NK-92 treated with Interleukin-12 subunit alpha and Interleukin-12 subunit beta, amount 100 ng/mL, for 24 hours (cell line): ENCODE measurements around the gene ANKS1B.
"Not testable (repeated sequence)": the region's sequence is repeated elsewhere in the genome, so short reads cannot be mapped to it uniquely, and the experiment has no call there.

ENCODE experiments used
- DNase-seq: peaks from one replicate; lab custom pipeline; 2025; lab: John Stamatoyannopoulos, UW

The ANKS1B gene

GRCh38 chr12:99005601-99006000, 979.1 kb downstream of the ANKS1B start:
- no peak for DNase-seq

GRCh38 chr12:99004799-99005466, 979.8 kb downstream of the ANKS1B start:
- DNase-seq: no peak

- DNase-seq: no peak
Measured at GRCh38 chr12:99002731-99003130, 982.0 kb downstream of the ANKS1B start.

- DNase-seq: no peak
Measured at GRCh38 chr12:99002156-99002555, 982.6 kb downstream of the ANKS1B start.

- no peak for DNase-seq
Measured at GRCh38 chr12:98999559-98999958, 985.2 kb downstream of the ANKS1B start.

GRCh38 chr12:98998697-98999299, 985.9 kb downstream of the ANKS1B start:
- no peak for DNase-seq

- no peak for DNase-seq
Measured at GRCh38 chr12:98997899-98998298, 986.8 kb downstream of the ANKS1B start.

GRCh38 chr12:98990648-98991047, 994.1 kb downstream of the ANKS1B start:
- no peak for DNase-seq

GRCh38 chr12:98985156-98985555, 999.6 kb downstream of the ANKS1B start:
- no peak for DNase-seq

- DNase-seq: no peak
Measured at GRCh38 chr12:98983647-98984046, 1001.1 kb downstream of the ANKS1B start.

GRCh38 chr12:98980508-98980907, 1004.2 kb downstream of the ANKS1B start:
- no peak for DNase-seq

GRCh38 chr12:98977186-98977585, 1007.5 kb downstream of the ANKS1B start:
- DNase-seq: no peak

- DNase-seq: no peak
Measured at GRCh38 chr12:98974767-98975381, 1009.9 kb downstream of the ANKS1B start.

GRCh38 chr12:98973395-98973794, 1011.3 kb downstream of the ANKS1B start:
- DNase-seq: no peak

GRCh38 chr12:98970950-98971349, 1013.8 kb downstream of the ANKS1B start:
- no peak for DNase-seq

GRCh38 chr12:98970210-98970609, 1014.5 kb downstream of the ANKS1B start:
- DNase-seq: no peak

GRCh38 chr12:98968896-98969295, 1015.8 kb downstream of the ANKS1B start:
- DNase-seq: no peak

GRCh38 chr12:98957135-98957534, 1027.6 kb downstream of the ANKS1B start:
- not testable (repeated sequence) for DNase-seq

- no peak for DNase-seq
Measured at GRCh38 chr12:98955284-98955683, 1029.5 kb downstream of the ANKS1B start.

- DNase-seq: no peak
Measured at GRCh38 chr12:98954506-98954905, 1030.2 kb downstream of the ANKS1B start.

- DNase-seq: no peak
Measured at GRCh38 chr12:98951406-98951805, 1033.3 kb downstream of the ANKS1B start.

- no peak for DNase-seq
Measured at GRCh38 chr12:98948343-98948949, 1036.3 kb downstream of the ANKS1B start.

GRCh38 chr12:98945864-98946263, 1038.9 kb downstream of the ANKS1B start:
- DNase-seq: no peak
